Upper lobe of left lung (tissue), 6 donors: ENCODE data around the gene MCL1. TPM values are rescaled to one million over a fixed set of nuclear protein-coding genes. Genes with fewer than 3 reads are reported as not detected.

Experiments
- ATAC-seq, 2 donors: fragments of 200-7000 bp; cut with Tn5 transposase; one replicate each; pipeline ENCODE4 v1.9.1; 2022; ENCODE audit warnings: mild to moderate bottlenecking in 2 of 2, moderate library complexity in 2 of 2; ENCODE audit not compliant: low FRiP score in 2 of 2
- DNase-seq, 2 donors: peaks; one replicate each; pipeline ENCODE4 v3.0.0-alpha.2; 2019 to 2020
- H3K27ac ChIP-seq, 4 donors: fragments of 200-600 bp; sonication (generic); one replicate each; pipeline ENCODE4 v1.5.1; 2016 to 2019
- H3K27me3 ChIP-seq, 4 donors: fragments of 200-600 bp; sonication (generic); one replicate each; pipeline ENCODE4 v1.5.1; 2017 to 2019
- H3K36me3 ChIP-seq, 4 donors: fragments of 200-600 bp; sonication (generic); one replicate each; pipeline ENCODE4 v1.5.1; 2016 to 2019
- H3K4me1 ChIP-seq, 4 donors: fragments of 200-600 bp; sonication (generic); one replicate each; pipeline ENCODE4 v1.5.1; 2018 to 2019
- H3K4me3 ChIP-seq, 4 donors: fragments of 200-600 bp; sonication (generic); one replicate each; pipeline ENCODE4 v1.5.1; 2017 to 2019; ENCODE audit warnings: mild to moderate bottlenecking in 2 of 4, moderate library complexity in 1 of 4
- H3K9me3 ChIP-seq, 4 donors: fragments of 200-600 bp; sonication (generic); one replicate each; pipeline ENCODE4 v1.5.1; 2018 to 2019
- CTCF ChIP-seq, 6 experiments: fragments of 450-650 bp in 4 of 6; fragments of 200-600 bp in 2 of 6; sonication (generic) in 2 of 6; IDR thresholded peaks; one replicate each; pipeline ENCODE4 v1.5.1; 2016 to 2019; ENCODE audit warnings: antibody characterized with exemption in 6 of 6
- EP300 ChIP-seq, 4 donors: sonication (generic); formaldehyde crosslinking; IDR thresholded peaks; one replicate each; pipeline ENCODE4 v1.5.1; 2017; ENCODE audit warnings: antibody characterized with exemption in 4 of 4, control low read depth in 2 of 4
- POLR2A ChIP-seq, 4 donors: fragments of 450-650 bp; IDR thresholded peaks; one replicate each; pipeline ENCODE4 v1.5.1; 2016 to 2017; ENCODE audit warnings: antibody characterized with exemption in 4 of 4, mild to moderate bottlenecking in 2 of 4
- POLR2AphosphoS5 ChIP-seq, 2 donors: sonication (generic); formaldehyde crosslinking; IDR thresholded peaks; one replicate each; pipeline ENCODE4 v1.5.1; 2017; ENCODE audit warnings: antibody characterized with exemption in 2 of 2
- WGBS, 2 donors: methylation state at CpG; one replicate each; pipeline ENCODE4 v1.1.5; 2017 to 2018; 5-methylcytosine and 5-hydroxymethylcytosine counted together
- small RNA-seq, 4 donors: library from RNA; depleted of rRNA; stranded (forward); fragments of <200 nt; gene quantifications; one replicate each; pipeline ENCODE3, GENCODE V24; 2016
- total RNA-seq, 6 donors: library from RNA; depleted of rRNA in 4 of 6; stranded (reverse); fragments of >200 nt in 4 of 6; gene quantifications; one replicate each; pipeline versions ENCODE4 v1.1.0 to v1.2.1, GENCODE V29; 2016 to 2021
- donor health status: DM: no; HTN: no; CAD: no; lungs with moderate emphysema.
- donor health status: DM: no; HTN: yes; CAD: no; lungs with severe emphysema.

Gene MCL1
- total RNA-seq, 6 donors from 2014 or later: 188 to 580 (median 425) TPM

- TF ChIP-seq CTCF (IDR thresholded peaks at IDR 0.05) (no peak), EP300 (IDR thresholded peaks at IDR 0.05) (no peak), POLR2A (IDR thresholded peaks at IDR 0.05) (no peak), POLR2AphosphoS5 (IDR thresholded peaks at IDR 0.05) (no peak)
- 79 to 92% methylated on average over 3 of the region's 3 CpGs for whole genome bisulfite sequencing, 2 donors
- Histone ChIP-seq H3K9me3 (no peaks in the 10 kb centered on the region), H3K36me3 (no peaks in the 10 kb centered on the region), H3K4me3 (no peak overlapping the region), H3K27me3 (no peaks in the 10 kb centered on the region), H3K4me1 (peaks cover 0 to 3% (median 0%) of the 10 kb centered on the region in 4 donors), H3K27ac (no peak overlapping the region)
- DNase-seq (no peak), ATAC-seq (no peak)
Observed at GRCh38 chr1:150525348-150525747, 54.1 kb downstream of the MCL1 start.

Small RNA genes within 50 kb of the gene (small RNA-seq; reads per million reads assigned to genes)
- 0 reads per million in 4 donors for gene MIR4257
- 0 reads per million in 4 donors for gene RF00015
- gene RF00561: 0 reads per million in 4 donors
- gene RN7SL473P: 0 reads per million in 4 donors
- 0 to 0.62 (median 0) reads per million in 4 donors for gene RN7SL600P

Other genes with a start within 250 kb of the MCL1 start
- gene RPRD2, start 215.5 kb downstream of the MCL1 start, total RNA-seq: 10 to 100 TPM; 14.6 to 29.8 (median 26.3) TPM
- 10 to 100 TPM in 4 of 6 donors, 1 to 10 TPM in 2; 7.1 to 24.1 (median 14.2) TPM for gene TARS2, start 92.2 kb downstream of the MCL1 start, total RNA-seq
- gene ECM1, start 71.5 kb downstream of the MCL1 start, total RNA-seq: 10 to 100 TPM in 3 of 6 donors, 1 to 10 TPM in 3; 2.2 to 21.1 (median 14.4) TPM
- gene FALEC, start 63.9 kb downstream of the MCL1 start, total RNA-seq: 1 to 10 TPM in 1 of 6 donors, not detected in 5; 4.2 TPM
- gene ADAMTSL4, start 30.2 kb downstream of the MCL1 start, total RNA-seq: 100 to 1,000 TPM in 4 of 6 donors, 10 to 100 TPM in 2; 40.3 to 169 (median 139) TPM
- gene ENSA, start 50.0 kb upstream of the MCL1 start, total RNA-seq: 100 to 1,000 TPM; 141 to 271 (median 212) TPM
- 10 to 100 TPM in 5 of 6 donors, 1 to 10 TPM in 1; 7.9 to 40.6 (median 23.8) TPM for gene GOLPH3L, start 117.5 kb upstream of the MCL1 start, total RNA-seq
- 1 to 10 TPM in 2 of 6 donors, under 1 TPM in 1, not detected in 3; 0.54 to 3.0 (median 2.6) TPM for gene HORMAD1, start 141.3 kb upstream of the MCL1 start, total RNA-seq
- 100 to 1,000 TPM; 153 to 625 (median 455) TPM for gene CTSS, start 186.2 kb upstream of the MCL1 start, total RNA-seq
- 10 to 100 TPM in 5 of 6 donors, 1 to 10 TPM in 1; 9.6 to 35.4 (median 19.8) TPM for gene CTSK, start 228.7 kb upstream of the MCL1 start, total RNA-seq